Measurements from ENCODE around the gene FAM174C. TPM values are rescaled to one million over a fixed set of nuclear protein-coding genes. Genes with fewer than 3 reads are reported as not detected.

Gene FAM174C
- total RNA-seq, 1 experiment from 2014 or later = 110 TPM

- intact Hi-C loops (cut with micrococcal nuclease) = no loop called here
- no peaks in the 10 kb centered on the region for H3F3A ChIP-seq (ENCODE audit: low read length, unreplicated experiment)
- H2AFZ ChIP-seq (ENCODE audit: low read length) = no peak overlapping the region
- DNase-seq (no peak), ATAC-seq (no peak)
- H3K9ac ChIP-seq (ENCODE audit: low read length) = no peak overlapping the region
- no peaks in the 10 kb centered on the region for H3K36me3 ChIP-seq (ENCODE audit: low read depth, low read length)
- peaks cover 8% of the 10 kb centered on the region for H3K27me3 ChIP-seq (ENCODE audit: low read length)
- ChIA-PET POLR2A (ENCODE audit: unreplicated experiment) (no interaction called here), CTCF (no interaction called here)
- no peaks in the 10 kb centered on the region for H4K20me1 ChIP-seq (ENCODE audit: low read length)
- no peak overlapping the region for H3K4me2 ChIP-seq (ENCODE audit: low read length)
- H3K27ac ChIP-seq (ENCODE audit: low read length) = no peak overlapping the region
- H3K9me3 ChIP-seq (ENCODE audit: low read length) = no peaks in the 10 kb centered on the region
- no peaks in the 10 kb centered on the region for H3K9me2 ChIP-seq (replicated peaks; ENCODE audit: low read length)
- H3K4me3 ChIP-seq (ENCODE audit: low read length) = no peak overlapping the region
- TF ChIP-seq, protein P1, sequence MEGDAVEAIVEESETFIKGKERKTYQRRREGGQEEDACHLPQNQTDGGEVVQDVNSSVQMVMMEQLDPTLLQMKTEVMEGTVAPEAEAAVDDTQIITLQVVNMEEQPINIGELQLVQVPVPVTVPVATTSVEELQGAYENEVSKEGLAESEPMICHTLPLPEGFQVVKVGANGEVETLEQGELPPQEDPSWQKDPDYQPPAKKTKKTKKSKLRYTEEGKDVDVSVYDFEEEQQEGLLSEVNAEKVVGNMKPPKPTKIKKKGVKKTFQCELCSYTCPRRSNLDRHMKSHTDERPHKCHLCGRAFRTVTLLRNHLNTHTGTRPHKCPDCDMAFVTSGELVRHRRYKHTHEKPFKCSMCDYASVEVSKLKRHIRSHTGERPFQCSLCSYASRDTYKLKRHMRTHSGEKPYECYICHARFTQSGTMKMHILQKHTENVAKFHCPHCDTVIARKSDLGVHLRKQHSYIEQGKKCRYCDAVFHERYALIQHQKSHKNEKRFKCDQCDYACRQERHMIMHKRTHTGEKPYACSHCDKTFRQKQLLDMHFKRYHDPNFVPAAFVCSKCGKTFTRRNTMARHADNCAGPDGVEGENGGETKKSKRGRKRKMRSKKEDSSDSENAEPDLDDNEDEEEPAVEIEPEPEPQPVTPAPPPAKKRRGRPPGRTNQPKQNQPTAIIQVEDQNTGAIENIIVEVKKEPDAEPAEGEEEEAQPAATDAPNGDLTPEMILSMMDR (conservative IDR thresholded peaks at IDR 0.05; ENCODE audit: low read depth, low read length) = no peak
- no peak for TF ChIP-seq EZH2 (IDR thresholded peaks at IDR 0.05; ENCODE audit: low read length, unreplicated experiment)
- TF ChIP-seq EZH2phosphoT487 (IDR thresholded peaks at IDR 0.05; ENCODE audit: borderline replicate concordance, low read length) = no peak
- BruUV-seq (replicated peaks) = no TSS peak
- peaks cover 8% of the 10 kb centered on the region for H3K79me2 ChIP-seq (ENCODE audit: low read length)
- peaks cover 2% of the 10 kb centered on the region for H3K4me1 ChIP-seq (ENCODE audit: insufficient read depth, low read length)
Measured at GRCh38 chr19:1281569-1282287, 6.4 kb downstream of the FAM174C start.

DNA sequence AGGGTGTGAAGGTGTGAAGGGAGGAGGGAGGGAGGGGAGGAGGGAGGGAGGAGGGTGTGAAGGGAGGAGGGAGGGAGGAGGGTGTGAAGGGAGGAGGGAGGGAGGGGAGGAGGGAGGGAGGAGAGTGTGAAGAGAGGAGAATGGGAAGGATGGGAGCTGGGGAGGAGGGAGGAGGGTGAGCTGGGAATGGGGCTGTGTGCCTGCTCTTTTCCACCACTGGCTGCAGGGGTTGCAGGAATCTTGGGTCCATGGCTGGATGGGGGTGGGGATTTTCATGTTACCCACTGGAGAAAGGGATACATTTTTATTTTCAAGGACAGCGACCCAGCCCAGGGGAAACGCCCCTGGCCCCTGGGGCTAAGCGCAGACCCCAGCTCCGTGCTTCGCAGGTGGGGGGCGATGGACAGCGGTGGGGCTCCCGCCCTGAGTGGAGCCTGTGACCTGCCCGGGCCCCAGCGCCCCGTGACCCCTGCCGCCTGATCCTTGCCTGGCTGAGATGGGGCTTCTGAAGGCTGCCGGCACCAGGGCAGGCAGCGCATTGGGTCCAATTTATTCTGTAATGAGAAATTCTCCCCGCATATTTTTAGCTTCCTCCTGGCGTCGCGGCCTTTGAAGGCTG is 7.4 kb downstream of the FAM174C start:
- H3K36me3 ChIP-seq (ENCODE audit: low read depth, low read length) = no peaks in the 10 kb centered on the region
- DNase-seq (no peak), ATAC-seq (no peak)
- POLR2A ChIA-PET (ENCODE audit: unreplicated experiment) = no interaction called here
- no peaks in the 10 kb centered on the region for H4K20me1 ChIP-seq (ENCODE audit: low read length)
- TF ChIP-seq EZH2phosphoT487 (IDR thresholded peaks at IDR 0.05; ENCODE audit: borderline replicate concordance, low read length) (no peak), EZH2 (IDR thresholded peaks at IDR 0.05; ENCODE audit: low read length, unreplicated experiment) (no peak)
- TF ChIP-seq, protein P1 (conservative IDR thresholded peaks at IDR 0.05; ENCODE audit: low read depth, low read length) = no peak
- intact Hi-C loops (cut with micrococcal nuclease) = no loop called here
- H3K27ac ChIP-seq (ENCODE audit: low read length) = no peak overlapping the region
- H2AFZ ChIP-seq (ENCODE audit: low read length) = no peak overlapping the region
- no peaks in the 10 kb centered on the region for H3K79me2 ChIP-seq (ENCODE audit: low read length)
- H3K9me3 ChIP-seq (ENCODE audit: low read length) = no peaks in the 10 kb centered on the region
- no peak overlapping the region for H3K4me3 ChIP-seq (ENCODE audit: low read length)
- CTCF ChIA-PET = no interaction called here
- H3K27me3 ChIP-seq (ENCODE audit: low read length) = peaks cover 18% of the 10 kb centered on the region
- H3K9ac ChIP-seq (ENCODE audit: low read length) = no peak overlapping the region
- H3F3A ChIP-seq (ENCODE audit: low read length, unreplicated experiment) = no peaks in the 10 kb centered on the region
- BruUV-seq (replicated peaks) = no TSS peak
- no peak overlapping the region for H3K4me2 ChIP-seq (ENCODE audit: low read length)
- H3K9me2 ChIP-seq (replicated peaks; ENCODE audit: low read length) = no peaks in the 10 kb centered on the region
- no peaks in the 10 kb centered on the region for H3K4me1 ChIP-seq (ENCODE audit: insufficient read depth, low read length)
